OCI-LY1 (cell line): ENCODE results near the gene NUP133.

ENCODE experiments used
- H2AFZ ChIP-seq: fragments of 200-600 bp; sonication (generic), shearing (Covaris generic); 2 replicates; pipeline ENCODE4 v1.6.0; 2014; ENCODE audit warnings: antibody characterized with exemption, mild to moderate bottlenecking, low read length
- H3F3A ChIP-seq: fragments of 200-600 bp; sonication (generic), shearing (Covaris generic); 2 replicates; pipeline ENCODE4 v1.6.0; 2014; ENCODE audit warnings: mild to moderate bottlenecking, antibody characterized with exemption, low read length, moderate library complexity; ENCODE audit not compliant: insufficient read depth
- H3K27ac ChIP-seq: fragments of 200-600 bp; sonication (generic); 2 replicates; pipeline ENCODE4 v1.5.1; 2014; ENCODE audit warnings: low read length, mixed run types, mild to moderate bottlenecking, low read depth; ENCODE audit not compliant: poor library complexity, severe bottlenecking
- H3K27me3 ChIP-seq: fragments of 200-600 bp; sonication (generic); 2 replicates; pipeline ENCODE4 v1.6.0; 2014; ENCODE audit warnings: antibody characterized with exemption, mild to moderate bottlenecking, low read length, moderate library complexity; ENCODE audit not compliant: insufficient read depth
- H3K36me3 ChIP-seq: fragments of 200-600 bp; sonication (generic); 2 replicates; pipeline ENCODE4 v1.6.1; 2014; ENCODE audit warnings: mild to moderate bottlenecking, antibody characterized with exemption, low read length, moderate library complexity, mixed read lengths; ENCODE audit not compliant: insufficient read depth
- H3K4me1 ChIP-seq: fragments of 200-600 bp; sonication (generic); 2 replicates; pipeline ENCODE4 v1.5.1; 2014; ENCODE audit warnings: mild to moderate bottlenecking, low read length, moderate library complexity; ENCODE audit not compliant: insufficient read depth, severe bottlenecking
- H3K4me2 ChIP-seq: fragments of 200-600 bp; sonication (generic), shearing (Covaris generic); 2 replicates; pipeline ENCODE4 v1.6.1; 2014; ENCODE audit warnings: low read length
- H3K4me3 ChIP-seq: fragments of 200-600 bp; sonication (generic); 2 replicates; pipeline ENCODE4 v1.5.1; 2014; ENCODE audit warnings: low read length, low read depth, mild to moderate bottlenecking, mixed read lengths; ENCODE audit not compliant: poor library complexity, severe bottlenecking
- H3K79me2 ChIP-seq: fragments of 200-600 bp; shearing (Covaris generic); 2 replicates; pipeline ENCODE4 v1.6.1; 2016; ENCODE audit warnings: mixed run types, low read length, mixed read lengths; ENCODE audit not compliant: insufficient read depth
- H3K9ac ChIP-seq: fragments of 200-600 bp; sonication (generic), shearing (Covaris generic); 2 replicates; pipeline ENCODE4 v1.6.1; 2014; ENCODE audit warnings: mild to moderate bottlenecking, low read length, mixed read lengths
- H3K9me2 ChIP-seq: fragments of 200-600 bp; sonication (generic), shearing (Covaris generic); 2 replicates; pipeline ENCODE4 v1.6.1; 2014; ENCODE audit warnings: low read depth, mild to moderate bottlenecking, low read length, mixed read lengths
- H3K9me3 ChIP-seq: fragments of 200-600 bp; shearing (Covaris generic); 2 replicates; pipeline ENCODE4 v1.6.1; 2014; ENCODE audit warnings: low read length, mixed read lengths
- H4K20me1 ChIP-seq: fragments of 200-600 bp; sonication (generic), shearing (Covaris generic); 2 replicates; pipeline ENCODE4 v1.6.0; 2016; ENCODE audit warnings: mild to moderate bottlenecking, low read length; ENCODE audit not compliant: insufficient read depth
- EZH2 ChIP-seq: fragments of 200-600 bp; sonication (generic), shearing (Covaris generic); IDR thresholded peaks from 2 replicates; pipeline ENCODE4 v1.8.0; 2017; ENCODE audit warnings: borderline replicate concordance, mixed run types, mild to moderate bottlenecking, antibody characterized with exemption, low read length, moderate library complexity, mixed read lengths
- TF ChIP-seq, protein P1 (sequence below): fragments of 200-600 bp; sonication (generic), shearing (Covaris generic); IDR thresholded peaks from 2 replicates; pipeline ENCODE4 v1.5.1; 2017; ENCODE audit warnings: mild to moderate bottlenecking, antibody characterized with exemption, low read length, moderate library complexity, mixed read lengths

NUP133 gene

DNA sequence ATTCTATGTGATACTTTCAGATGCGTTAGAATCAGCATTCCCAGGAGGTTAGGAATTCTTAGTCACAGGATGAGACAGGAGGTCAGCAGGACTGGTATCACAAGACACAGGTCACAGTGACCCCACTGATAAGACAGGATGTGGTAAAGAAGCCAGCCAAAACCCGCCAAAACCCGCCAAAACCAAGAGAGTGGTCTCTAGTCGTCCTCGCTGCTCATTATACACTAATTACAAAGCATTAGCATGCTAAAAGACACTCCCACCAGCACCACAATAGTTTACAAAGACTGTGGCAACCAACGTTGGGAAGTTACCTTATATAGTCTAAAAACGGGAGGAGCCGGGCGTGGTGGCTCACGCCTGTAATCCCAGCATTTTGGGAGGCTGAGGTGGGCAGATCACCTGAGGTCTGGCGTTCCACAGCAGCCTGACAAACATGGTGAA lies 60.3 kb downstream of the NUP133 start:
- Histone ChIP-seq H3K9ac (no peak overlapping the region), H3K36me3 (peaks cover 57% of the 10 kb centered on the region), H2AFZ (no peak overlapping the region), H3K4me3 (no peak overlapping the region), H3K4me1 (no peaks in the 10 kb centered on the region), H3K9me3 (no peaks in the 10 kb centered on the region), H3K4me2 (no peak overlapping the region), H3K9me2 (no peaks in the 10 kb centered on the region), H3K27ac (no peak overlapping the region), H3K79me2 (no peaks in the 10 kb centered on the region), H3K27me3 (no peaks in the 10 kb centered on the region), H4K20me1 (no peaks in the 10 kb centered on the region), H3F3A (no peaks in the 10 kb centered on the region)
- TF ChIP-seq EZH2: no peak
- TF ChIP-seq, protein P1, sequence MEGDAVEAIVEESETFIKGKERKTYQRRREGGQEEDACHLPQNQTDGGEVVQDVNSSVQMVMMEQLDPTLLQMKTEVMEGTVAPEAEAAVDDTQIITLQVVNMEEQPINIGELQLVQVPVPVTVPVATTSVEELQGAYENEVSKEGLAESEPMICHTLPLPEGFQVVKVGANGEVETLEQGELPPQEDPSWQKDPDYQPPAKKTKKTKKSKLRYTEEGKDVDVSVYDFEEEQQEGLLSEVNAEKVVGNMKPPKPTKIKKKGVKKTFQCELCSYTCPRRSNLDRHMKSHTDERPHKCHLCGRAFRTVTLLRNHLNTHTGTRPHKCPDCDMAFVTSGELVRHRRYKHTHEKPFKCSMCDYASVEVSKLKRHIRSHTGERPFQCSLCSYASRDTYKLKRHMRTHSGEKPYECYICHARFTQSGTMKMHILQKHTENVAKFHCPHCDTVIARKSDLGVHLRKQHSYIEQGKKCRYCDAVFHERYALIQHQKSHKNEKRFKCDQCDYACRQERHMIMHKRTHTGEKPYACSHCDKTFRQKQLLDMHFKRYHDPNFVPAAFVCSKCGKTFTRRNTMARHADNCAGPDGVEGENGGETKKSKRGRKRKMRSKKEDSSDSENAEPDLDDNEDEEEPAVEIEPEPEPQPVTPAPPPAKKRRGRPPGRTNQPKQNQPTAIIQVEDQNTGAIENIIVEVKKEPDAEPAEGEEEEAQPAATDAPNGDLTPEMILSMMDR: no peak

DNA sequence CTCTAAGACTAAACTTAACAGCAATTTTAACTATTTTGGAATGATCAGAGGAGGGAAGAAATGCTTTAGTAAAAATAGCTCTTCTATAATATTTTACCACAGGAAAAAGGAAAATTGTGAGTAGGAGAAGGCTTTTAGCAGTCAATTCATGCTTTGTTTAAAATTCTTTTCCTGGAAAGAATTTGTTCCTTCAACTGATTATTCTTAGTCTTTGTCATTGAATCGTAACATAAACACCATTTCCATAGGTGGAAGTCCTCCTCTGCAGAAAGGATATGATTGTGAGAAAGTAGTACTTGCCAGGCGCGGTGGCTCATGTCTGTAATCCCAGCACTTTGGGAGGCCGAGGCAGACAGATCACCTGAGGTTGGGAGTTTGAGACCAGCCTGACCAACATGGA lies 62.3 kb downstream of the NUP133 start:
- H3F3A ChIP-seq: no peaks in the 10 kb centered on the region
- peaks cover 55% of the 10 kb centered on the region for H3K36me3 ChIP-seq

DNA sequence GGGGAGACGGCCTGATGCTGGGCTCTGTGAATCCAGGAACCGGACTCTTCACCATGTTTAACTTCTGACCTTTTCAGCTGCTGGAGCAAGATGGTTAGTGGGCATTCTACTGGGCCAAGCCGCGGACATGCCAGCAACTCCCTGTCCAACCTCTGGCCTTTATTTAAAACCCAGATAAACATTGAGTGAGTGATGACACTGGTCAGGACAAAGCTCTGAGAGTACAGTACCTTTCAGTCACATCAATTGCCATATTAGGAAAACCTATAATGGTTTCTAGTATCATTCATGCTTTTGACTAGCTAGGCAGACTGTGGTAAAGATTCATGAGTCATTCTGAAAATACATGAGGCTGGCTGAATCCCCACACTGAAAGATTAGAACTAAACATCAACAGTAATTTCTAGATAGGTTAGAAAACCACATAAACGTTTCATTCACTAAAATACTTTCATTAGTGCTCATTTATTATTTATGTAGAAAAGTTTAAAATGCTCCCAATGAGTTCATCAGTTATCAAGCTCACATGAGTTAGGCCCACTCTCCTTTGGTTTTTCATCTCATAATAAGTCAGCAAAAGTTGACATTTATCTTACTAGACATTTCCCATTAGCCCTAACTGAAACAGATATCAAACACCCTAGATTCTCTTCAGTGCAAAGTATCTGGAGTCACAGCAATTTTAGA lies 67.1 kb downstream of the NUP133 start:
- H3K79me2 ChIP-seq: no peaks in the 10 kb centered on the region
- H3K4me1 ChIP-seq: no peaks in the 10 kb centered on the region
- no peak for TF ChIP-seq EZH2
- TF ChIP-seq, protein P1: no peak
- no peak overlapping the region for H2AFZ ChIP-seq
- no peaks in the 10 kb centered on the region for H4K20me1 ChIP-seq
- H3K9ac ChIP-seq: no peak overlapping the region
- no peaks in the 10 kb centered on the region for H3F3A ChIP-seq
- H3K27ac ChIP-seq: no peak overlapping the region
- H3K9me2 ChIP-seq: no peaks in the 10 kb centered on the region
- H3K36me3 ChIP-seq: peaks cover 41% of the 10 kb centered on the region
- no peak overlapping the region for H3K4me3 ChIP-seq
- H3K4me2 ChIP-seq: no peak overlapping the region
- H3K9me3 ChIP-seq: no peaks in the 10 kb centered on the region
- H3K27me3 ChIP-seq: no peaks in the 10 kb centered on the region

More for the DNA sequence above, 62.3 kb downstream of the NUP133 start:
- H2AFZ ChIP-seq: no peak overlapping the region
- H3K9me2 ChIP-seq: no peaks in the 10 kb centered on the region
- TF ChIP-seq, protein P1: no peak
- no peak for TF ChIP-seq EZH2
- no peaks in the 10 kb centered on the region for H4K20me1 ChIP-seq
- H3K9ac ChIP-seq: no peak overlapping the region
- H3K27ac ChIP-seq: no peak overlapping the region
- H3K4me3 ChIP-seq: no peak overlapping the region
- no peaks in the 10 kb centered on the region for H3K9me3 ChIP-seq
- H3K4me1 ChIP-seq: no peaks in the 10 kb centered on the region
- no peaks in the 10 kb centered on the region for H3K79me2 ChIP-seq
- no peaks in the 10 kb centered on the region for H3K27me3 ChIP-seq
- no peak overlapping the region for H3K4me2 ChIP-seq
